ENCODE measurements around the gene ARFRP1. TPM values are rescaled to one million over a fixed set of nuclear protein-coding genes. Genes with fewer than 3 reads are reported as not detected.

Gene ARFRP1
- total RNA-seq, 1 donor from 2014 or later = 55.5 TPM

- no peak for TF ChIP-seq CTCF (IDR thresholded peaks at IDR 0.05; ENCODE audit: insufficient read depth, low read length, severe bottlenecking)
- no peak overlapping the region for H3K4me3 ChIP-seq (ENCODE audit: low read depth, low read length)
- FAIRE-seq = no peak
- H3K27me3 ChIP-seq (ENCODE audit: control insufficient read depth, insufficient read depth, low read length) = no peaks in the 10 kb centered on the region
- peaks cover 4% of the 10 kb centered on the region for H3K36me3 ChIP-seq (ENCODE audit: control insufficient read depth, insufficient read depth, low read length)
- DNase-seq (ENCODE audit: low read depth) = no peak
Observed at GRCh38 chr20:63693733-63694583, 13.8 kb downstream of the ARFRP1 start.

- no peak for FAIRE-seq
- no peak for DNase-seq (ENCODE audit: low read depth)
- H3K4me3 ChIP-seq (ENCODE audit: low read depth, low read length) = no peak overlapping the region
- H3K36me3 ChIP-seq (ENCODE audit: control insufficient read depth, insufficient read depth, low read length) = peaks cover 4% of the 10 kb centered on the region
- TF ChIP-seq CTCF (IDR thresholded peaks at IDR 0.05; ENCODE audit: insufficient read depth, low read length, severe bottlenecking) = no peak
- no peaks in the 10 kb centered on the region for H3K27me3 ChIP-seq (ENCODE audit: control insufficient read depth, insufficient read depth, low read length)
Observed at GRCh38 chr20:63693083-63693732, 14.6 kb downstream of the ARFRP1 start.

- DNase-seq (ENCODE audit: low read depth) = no peak
- H3K36me3 ChIP-seq (ENCODE audit: control insufficient read depth, insufficient read depth, low read length) = peaks cover 4% of the 10 kb centered on the region
- no peak for FAIRE-seq
- H3K4me3 ChIP-seq (ENCODE audit: low read depth, low read length) = no peak overlapping the region
- no peak for TF ChIP-seq CTCF (IDR thresholded peaks at IDR 0.05; ENCODE audit: insufficient read depth, low read length, severe bottlenecking)
- H3K27me3 ChIP-seq (ENCODE audit: control insufficient read depth, insufficient read depth, low read length) = no peaks in the 10 kb centered on the region
Observed at GRCh38 chr20:63692436-63693082, 15.2 kb downstream of the ARFRP1 start.

- DNase-seq (ENCODE audit: low read depth) = no peak
- no peak overlapping the region for H3K4me3 ChIP-seq (ENCODE audit: low read depth, low read length)
- no peak for TF ChIP-seq CTCF (IDR thresholded peaks at IDR 0.05; ENCODE audit: insufficient read depth, low read length, severe bottlenecking)
- peaks cover 4% of the 10 kb centered on the region for H3K36me3 ChIP-seq (ENCODE audit: control insufficient read depth, insufficient read depth, low read length)
- no peak for FAIRE-seq
- H3K27me3 ChIP-seq (ENCODE audit: control insufficient read depth, insufficient read depth, low read length) = no peaks in the 10 kb centered on the region
Observed at GRCh38 chr20:63691711-63692435, 15.9 kb downstream of the ARFRP1 start.

GRCh38 chr20:63690898-63691710 lies 16.7 kb downstream of the ARFRP1 start:
- no peaks in the 10 kb centered on the region for H3K27me3 ChIP-seq (ENCODE audit: control insufficient read depth, insufficient read depth, low read length)
- no peak for TF ChIP-seq CTCF (IDR thresholded peaks at IDR 0.05; ENCODE audit: insufficient read depth, low read length, severe bottlenecking)
- FAIRE-seq = no peak
- H3K4me3 ChIP-seq (ENCODE audit: low read depth, low read length) = no peak overlapping the region
- DNase-seq (ENCODE audit: low read depth) = no peak
- peaks cover 4% of the 10 kb centered on the region for H3K36me3 ChIP-seq (ENCODE audit: control insufficient read depth, insufficient read depth, low read length)
